Nephron (organoid): Measurements from ENCODE around the gene MTSS2.

Experiments used
- H3K27ac Mint-ChIP-seq, 3 experiments: 2 replicates each; pipeline ENCODE4 v1.8.0; 2020; ENCODE audit warnings: mixed read lengths in 3 of 3, mild to moderate bottlenecking in 2 of 3, moderate library complexity in 1 of 3
- H3K27me3 Mint-ChIP-seq: 2 replicates; pipeline ENCODE4 v1.8.0; 2021; ENCODE audit warnings: low read depth, mild to moderate bottlenecking, moderate library complexity, mixed read lengths
- H3K36me3 Mint-ChIP-seq: 2 replicates; pipeline ENCODE4 v1.8.0; 2020; ENCODE audit warnings: low read depth, mixed read lengths
- H3K4me1 Mint-ChIP-seq: 2 replicates; pipeline ENCODE4 v1.8.0; 2020; ENCODE audit warnings: mixed read lengths
- H3K4me3 Mint-ChIP-seq, 3 experiments: 2 replicates each; pipeline ENCODE4 v1.8.0; 2020; ENCODE audit warnings: mild to moderate bottlenecking in 3 of 3, mixed read lengths in 3 of 3, moderate library complexity in 2 of 3
- H3K9me3 Mint-ChIP-seq: 2 replicates; pipeline ENCODE4 v1.8.0; 2020; ENCODE audit warnings: mixed read lengths
- CTCF ChIP-seq, 3 experiments: fragments of 200-600 bp; sonication (generic); IDR thresholded peaks; one replicate each; pipeline ENCODE4 v1.5.0; 2021; ENCODE audit warnings: antibody characterized with exemption in 3 of 3; ENCODE audit not compliant: unreplicated experiment in 3 of 3

MTSS2 gene

DNA sequence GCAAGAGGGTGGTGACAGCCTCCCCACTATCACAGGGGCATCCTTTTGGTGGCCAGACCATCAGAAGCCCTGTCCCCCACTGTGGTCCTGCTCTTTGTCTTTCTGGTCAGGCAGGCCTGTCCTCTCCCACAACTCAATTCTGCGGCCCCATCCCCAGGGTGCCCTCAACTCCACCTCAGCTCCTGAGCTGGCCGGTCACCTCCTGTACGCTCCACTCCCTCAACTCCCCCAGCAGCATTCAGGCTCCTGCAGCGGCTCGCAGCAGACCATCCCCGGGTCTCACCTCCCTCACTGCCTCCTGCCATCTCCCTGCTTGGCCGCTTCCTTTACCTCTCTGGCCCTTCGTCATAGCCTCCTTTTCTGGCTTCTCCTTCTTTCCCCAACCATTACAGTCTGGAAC lies 43.4 kb upstream of the MTSS2 start:
- H3K27ac Mint-ChIP-seq: peak overlapping the region; percentile 83 to 100 (median 91)
- peaks cover 77% of the 10 kb centered on the region for H3K4me1 Mint-ChIP-seq
- peaks cover 33% of the 10 kb centered on the region for H3K36me3 Mint-ChIP-seq
- H3K9me3 Mint-ChIP-seq: no peaks in the 10 kb centered on the region
- H3K4me3 Mint-ChIP-seq: peak overlapping the region in 1 of 3 experiments; percentile 12
- no peak for TF ChIP-seq CTCF (IDR thresholded peaks at IDR 0.05; ENCODE audit: unreplicated experiment in 3 of 3)
- peaks cover 4% of the 10 kb centered on the region for H3K27me3 Mint-ChIP-seq

GRCh38 chr16:70728150-70728549 lies 42.3 kb upstream of the MTSS2 start:
- Mint-ChIP-seq H3K9me3 (no peaks in the 10 kb centered on the region), H3K27ac (peak overlapping the region; percentile 55 to 100 (median 74)), H3K4me3 (no peak overlapping the region), H3K27me3 (peaks cover 4% of the 10 kb centered on the region), H3K4me1 (peaks cover 74% of the 10 kb centered on the region), H3K36me3 (peaks cover 34% of the 10 kb centered on the region)
- no peak for TF ChIP-seq CTCF (IDR thresholded peaks at IDR 0.05; ENCODE audit: unreplicated experiment in 3 of 3)

DNA sequence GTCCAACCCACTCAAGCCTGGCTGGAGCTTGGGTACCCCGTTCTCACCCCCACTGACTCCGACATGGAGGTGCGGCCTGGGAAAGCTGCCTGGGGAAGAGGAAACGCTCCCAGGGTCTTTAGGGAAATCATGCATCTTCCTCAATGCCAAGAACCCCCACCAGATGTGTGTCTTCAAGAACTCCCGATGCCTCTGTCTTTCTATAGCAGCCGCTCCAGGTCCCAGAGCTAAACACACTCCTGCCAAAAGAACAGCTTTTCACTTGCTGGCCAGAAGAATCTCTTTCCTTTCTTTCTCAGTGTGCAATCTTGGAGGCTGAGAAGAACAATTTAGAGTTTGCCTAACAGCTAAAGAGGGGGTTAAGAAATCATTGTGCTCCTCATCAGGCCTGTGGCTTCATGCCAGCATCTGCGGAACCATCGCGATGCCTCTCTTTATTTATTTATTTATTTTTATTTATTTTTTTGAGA lies 41.1 kb upstream of the MTSS2 start:
- Mint-ChIP-seq H3K27me3 (no peaks in the 10 kb centered on the region), H3K4me3 (peak overlapping the region in 2 of 3 experiments; percentile 10 to 75), H3K27ac (peak overlapping the region; percentile 99 to 100 (median 100)), H3K4me1 (peaks cover 71% of the 10 kb centered on the region), H3K9me3 (no peaks in the 10 kb centered on the region), H3K36me3 (peaks cover 36% of the 10 kb centered on the region)
- TF ChIP-seq CTCF (IDR thresholded peaks at IDR 0.05; ENCODE audit: unreplicated experiment in 3 of 3): no peak

DNA sequence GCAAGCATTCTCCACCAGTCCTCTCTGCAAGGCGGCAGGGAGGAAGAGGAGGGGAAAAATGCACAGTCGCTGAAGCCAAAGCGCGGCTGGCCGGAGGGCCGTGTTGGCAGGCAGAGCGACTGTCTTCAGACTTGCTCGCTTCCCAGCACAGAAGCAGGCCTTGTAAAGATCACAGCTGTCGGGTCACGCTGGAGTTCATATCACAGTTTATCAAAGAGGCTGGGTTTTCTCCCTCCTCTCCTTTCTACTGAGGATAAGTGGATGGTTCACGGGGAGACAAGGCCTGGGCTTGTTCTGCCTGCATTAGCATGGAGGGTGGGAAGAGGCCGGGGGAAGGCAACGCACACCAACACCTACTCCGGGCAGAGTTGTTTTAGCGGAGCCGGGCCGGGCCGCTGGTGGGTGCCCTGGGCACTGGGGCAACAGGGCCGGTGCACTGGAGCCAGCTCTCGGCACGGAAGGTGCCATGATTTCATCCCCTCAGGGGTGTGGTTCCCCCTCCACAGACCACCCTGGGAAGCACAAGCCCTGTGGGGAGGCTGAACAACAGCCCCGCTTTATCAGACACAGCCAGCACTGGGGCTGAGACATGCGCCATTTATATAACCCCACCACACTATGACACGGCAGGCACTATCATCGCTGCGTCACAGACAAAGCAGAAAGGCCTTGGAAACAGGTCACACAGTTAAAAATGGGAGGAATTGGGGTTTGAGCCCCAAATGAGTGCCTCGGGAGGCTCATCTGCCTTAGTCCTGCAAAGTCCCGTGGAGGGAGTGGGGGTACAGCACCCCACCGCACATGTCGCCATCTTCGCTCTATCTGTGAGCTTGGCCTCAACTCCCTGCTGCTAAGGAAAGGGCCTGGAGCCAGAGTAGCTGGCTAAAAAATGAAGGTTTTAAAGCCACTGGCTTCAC lies 40.3 kb upstream of the MTSS2 start:
- Mint-ChIP-seq H3K4me1 (peaks cover 64% of the 10 kb centered on the region), H3K27ac (peak overlapping the region; percentile 99 to 100 (median 100)), H3K4me3 (peak overlapping the region; percentile 44 to 75 (median 64)), H3K36me3 (peaks cover 32% of the 10 kb centered on the region), H3K27me3 (peaks cover 3% of the 10 kb centered on the region), H3K9me3 (no peaks in the 10 kb centered on the region)
- TF ChIP-seq CTCF (IDR thresholded peaks at IDR 0.05; ENCODE audit: unreplicated experiment in 3 of 3): no peak

DNA sequence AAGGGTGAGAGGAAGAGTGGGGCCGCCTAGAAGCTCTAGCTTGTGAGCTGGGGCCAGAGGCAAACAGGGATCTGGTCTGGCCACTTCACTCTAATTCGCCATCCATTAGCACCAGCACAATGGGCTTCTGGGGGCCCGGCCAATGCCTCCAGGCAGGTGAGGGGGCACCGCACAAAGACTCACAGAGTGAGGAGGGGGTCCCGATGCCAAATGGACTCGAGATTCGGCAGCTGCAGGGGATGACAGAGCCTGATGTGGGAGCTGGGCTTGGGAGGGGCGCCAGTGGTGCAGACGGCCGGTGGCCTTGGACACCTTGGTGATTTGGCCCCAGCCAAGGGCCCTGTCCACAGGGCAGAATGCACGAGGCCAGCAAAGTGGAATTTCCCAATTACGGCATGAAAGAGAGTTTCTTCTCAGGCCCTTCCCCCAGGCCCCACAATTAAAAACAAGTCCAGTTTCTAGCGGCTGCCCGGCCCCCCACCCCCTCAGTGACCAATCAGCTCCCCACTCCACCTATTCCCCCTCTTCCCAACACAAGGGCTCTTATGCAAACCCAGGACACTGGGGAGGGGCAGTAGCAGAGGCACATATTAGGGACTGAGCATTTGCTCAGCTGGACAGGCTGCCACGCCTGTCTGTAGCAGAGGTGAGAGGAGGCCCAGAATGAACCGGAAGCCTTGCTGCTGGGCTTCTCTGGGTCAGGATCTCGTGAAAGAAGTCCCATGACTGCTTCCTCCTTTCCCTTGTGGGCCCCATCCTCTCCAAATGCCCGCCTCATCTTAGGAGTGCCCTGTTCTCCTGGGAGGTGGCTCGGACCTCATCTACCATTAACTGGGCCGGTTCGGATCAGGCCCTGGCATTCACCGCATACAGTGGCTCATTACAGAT lies 39.4 kb upstream of the MTSS2 start:
- peaks cover 65% of the 10 kb centered on the region for H3K4me1 Mint-ChIP-seq
- no peak for TF ChIP-seq CTCF (IDR thresholded peaks at IDR 0.05; ENCODE audit: unreplicated experiment in 3 of 3)
- H3K27ac Mint-ChIP-seq: peak overlapping the region; percentile 99 to 100 (median 100)
- H3K27me3 Mint-ChIP-seq: peaks cover 3% of the 10 kb centered on the region
- no peaks in the 10 kb centered on the region for H3K9me3 Mint-ChIP-seq
- peak overlapping the region; percentile 44 to 74 (median 64) for H3K4me3 Mint-ChIP-seq
- peaks cover 37% of the 10 kb centered on the region for H3K36me3 Mint-ChIP-seq
